Activated T-cell treated with anti-CD3 and anti-CD28 coated beads for 4 hours (primary cell): ENCODE results near the gene PHOX2A.

Experiments
- DNase-seq: peaks from one replicate; pipeline ENCODE4 v3.0.0-alpha.2; 2020

The PHOX2A gene

DNA sequence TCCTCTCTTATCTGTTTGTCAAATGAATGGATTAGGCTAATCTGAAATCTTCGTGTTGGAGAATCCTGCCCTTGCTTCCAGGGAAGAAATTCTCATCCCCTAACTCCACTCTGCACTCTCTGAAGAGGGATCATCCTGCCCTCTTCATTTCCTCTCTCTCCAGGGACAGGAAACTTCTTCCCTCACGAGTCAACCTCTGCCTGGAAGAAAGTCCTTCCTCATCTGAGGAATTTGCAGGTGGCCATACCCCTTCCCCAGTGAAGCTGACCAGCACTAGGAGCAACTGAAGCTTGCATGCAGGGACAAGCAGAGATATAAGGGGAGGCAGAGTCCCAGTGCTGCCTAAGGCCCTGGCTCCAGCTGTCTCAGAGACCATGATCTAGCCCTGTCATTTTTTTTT is 3.6 kb upstream of the PHOX2A start:
- DNase-seq, result no peak

GRCh38 chr11:72245263-72245816 is 1.4 kb upstream of the PHOX2A start:
- DNase-seq, result no peak

DNA sequence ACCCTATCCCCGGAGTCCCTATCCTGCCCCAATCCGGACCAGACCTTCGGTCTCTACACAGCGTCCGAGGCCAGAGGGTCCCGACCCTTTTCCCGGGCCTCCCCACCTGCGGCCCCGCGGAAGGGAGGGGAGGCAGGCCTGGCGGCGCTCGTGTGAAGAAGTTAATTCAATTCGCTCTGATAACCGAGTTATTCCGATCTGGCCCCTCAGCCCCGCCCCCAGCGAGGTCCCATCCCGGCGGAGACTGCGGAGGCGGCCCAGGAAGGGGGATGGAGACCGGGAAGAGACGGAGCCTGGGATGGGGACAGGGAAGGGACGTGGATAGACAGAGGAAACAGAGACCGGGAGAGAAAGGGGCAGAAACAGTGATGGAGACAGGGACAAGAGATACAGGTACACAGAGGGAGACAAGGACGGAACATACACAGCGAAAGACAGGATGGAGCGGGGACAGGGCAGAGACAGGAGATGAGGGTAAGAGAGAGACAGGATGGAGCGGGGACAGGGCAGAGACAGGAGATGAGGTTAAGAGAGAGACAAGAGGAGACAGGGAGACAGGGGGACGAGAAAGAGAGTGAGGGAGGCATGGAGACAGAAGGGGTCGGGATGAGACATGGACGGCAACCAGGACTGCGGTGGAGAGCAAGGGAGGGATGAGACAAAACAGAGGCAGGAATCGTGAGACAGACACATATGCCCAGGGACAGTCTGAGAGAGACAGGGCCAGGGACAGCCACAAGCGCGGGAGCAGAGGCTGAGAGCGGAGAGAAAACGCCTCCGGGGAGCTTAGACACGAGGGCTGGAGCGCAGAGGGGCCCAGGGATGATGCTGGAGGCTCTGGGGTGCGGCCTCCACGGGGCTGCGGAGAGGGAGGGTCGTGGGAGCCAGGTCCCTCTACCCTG is 636 bp upstream of the PHOX2A start:
- no peak for DNase-seq

DNA sequence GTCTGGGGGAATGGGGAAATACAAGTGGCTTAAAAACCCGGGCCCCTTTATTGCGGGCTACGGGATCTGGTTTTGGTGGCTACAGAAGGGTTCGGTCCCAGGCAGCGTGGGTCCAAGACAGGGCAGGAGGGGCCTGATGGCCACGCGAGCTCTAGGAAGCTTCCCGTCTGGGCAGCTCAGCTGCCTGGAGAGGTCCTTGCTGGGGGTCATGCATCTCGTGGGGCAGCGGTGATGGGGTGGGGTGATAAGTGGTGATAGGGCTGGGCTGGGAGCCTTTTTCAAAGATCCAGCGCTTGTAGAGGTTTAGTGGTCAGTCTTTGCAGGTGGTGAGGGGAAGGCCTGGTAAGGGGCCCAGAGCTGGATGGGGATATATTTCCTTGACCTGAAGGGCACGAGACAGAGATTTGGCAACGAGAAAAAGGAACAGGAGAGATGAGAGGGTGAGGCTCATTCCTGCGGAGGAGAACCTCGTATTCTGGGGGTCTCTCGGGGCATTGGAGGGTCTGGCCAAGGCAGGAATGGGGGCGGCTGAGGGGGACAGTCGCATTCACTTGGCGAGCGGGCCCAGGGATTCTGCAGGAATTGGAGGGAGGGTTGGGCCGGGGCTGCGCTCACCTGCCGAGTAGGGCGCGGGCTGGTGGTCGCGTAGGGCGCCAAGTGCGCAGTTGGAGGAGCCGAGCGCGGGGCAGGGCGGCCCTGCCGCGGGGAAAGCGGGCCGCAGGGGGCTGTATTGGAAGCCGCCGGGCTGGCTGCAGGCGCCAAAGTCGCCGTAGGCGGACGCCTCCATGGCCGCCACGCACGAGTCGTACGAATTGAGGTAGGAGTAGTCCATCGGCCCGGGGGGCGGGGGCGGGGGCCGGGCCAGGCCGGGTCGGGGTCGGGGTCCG is 560 bp downstream of the PHOX2A start:
- no peak for DNase-seq

DNA sequence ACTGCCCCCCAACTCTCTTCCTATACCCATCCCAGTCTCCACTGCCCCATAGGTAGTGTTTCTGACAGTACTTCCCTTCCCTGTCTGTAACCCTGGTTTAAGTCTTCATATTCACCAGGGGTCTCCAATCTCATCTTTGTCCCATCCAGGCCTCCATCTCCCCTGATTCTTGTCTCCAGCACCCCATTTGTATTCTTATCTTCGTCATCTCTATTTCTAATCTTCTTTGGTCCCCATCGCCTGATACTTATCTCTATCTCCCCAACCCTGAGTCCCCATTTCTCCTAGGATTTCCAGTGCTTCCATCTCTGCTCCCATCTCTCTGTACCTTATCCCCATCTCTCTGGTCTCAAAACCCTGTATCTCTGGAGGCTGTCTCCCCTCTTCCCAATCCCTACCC is 1.8 kb downstream of the PHOX2A start:
- DNase-seq, result no peak

DNA sequence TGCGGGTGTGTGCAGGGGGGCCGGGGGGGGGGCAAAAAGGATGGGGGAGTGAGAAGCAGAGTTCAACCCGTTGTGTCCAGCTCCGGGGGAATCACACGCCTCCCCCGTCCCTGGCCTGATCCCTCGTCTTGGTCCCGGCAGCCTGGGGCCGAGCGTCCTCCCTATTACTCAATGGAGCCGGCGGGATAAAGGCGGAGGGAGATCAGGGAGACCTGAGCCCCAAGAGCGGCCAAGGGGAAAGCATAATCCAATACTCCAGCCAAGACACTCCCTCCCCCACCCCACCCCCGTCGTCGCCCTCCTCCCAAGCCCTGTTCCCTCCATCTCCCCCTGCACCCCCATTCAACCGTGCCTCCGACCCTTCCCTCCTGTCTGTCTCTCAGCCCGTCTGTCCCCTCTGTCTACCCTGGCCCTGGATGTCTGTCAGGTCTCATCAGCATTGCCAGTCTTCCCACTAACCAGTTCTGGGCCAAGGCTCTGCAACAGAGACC is 2.6 kb downstream of the PHOX2A start:
- no peak for DNase-seq

- no peak for DNase-seq
Observed at GRCh38 chr11:72240461-72241290, 3.3 kb downstream of the PHOX2A start.

DNA sequence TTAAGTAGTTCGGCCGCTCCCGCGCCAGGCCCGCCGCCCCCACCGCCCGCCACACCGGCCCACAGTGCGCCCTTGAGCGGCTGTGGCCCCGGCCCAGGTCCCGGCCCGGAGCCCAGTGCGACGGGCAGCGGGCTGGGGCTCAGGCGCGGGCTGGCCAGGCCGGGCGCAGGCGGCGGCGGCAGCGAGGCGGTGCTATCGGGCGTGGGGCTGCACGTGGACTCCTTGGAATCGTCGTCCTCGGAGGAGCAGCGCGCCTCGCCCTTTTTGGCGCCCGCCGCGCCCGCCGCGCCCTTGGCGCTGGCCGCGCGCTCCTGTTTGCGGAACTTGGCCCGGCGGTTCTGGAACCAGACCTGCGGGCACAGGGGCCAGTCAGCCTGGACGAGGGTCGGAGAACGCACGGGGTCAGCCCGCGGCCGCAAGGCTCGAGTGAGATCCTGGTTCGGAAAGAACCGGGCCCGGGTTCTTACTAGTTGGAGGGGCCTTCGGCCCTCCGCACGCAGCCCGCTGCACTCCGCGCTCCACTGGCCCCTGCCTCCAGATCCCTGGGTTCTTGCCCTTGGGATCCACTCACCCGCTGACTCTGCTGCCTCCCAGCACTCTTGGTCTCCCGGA is 4.0 kb downstream of the PHOX2A start:
- no peak for DNase-seq

GRCh38 chr11:72239313-72239848 is 4.6 kb downstream of the PHOX2A start:
- DNase-seq, result no peak

DNA sequence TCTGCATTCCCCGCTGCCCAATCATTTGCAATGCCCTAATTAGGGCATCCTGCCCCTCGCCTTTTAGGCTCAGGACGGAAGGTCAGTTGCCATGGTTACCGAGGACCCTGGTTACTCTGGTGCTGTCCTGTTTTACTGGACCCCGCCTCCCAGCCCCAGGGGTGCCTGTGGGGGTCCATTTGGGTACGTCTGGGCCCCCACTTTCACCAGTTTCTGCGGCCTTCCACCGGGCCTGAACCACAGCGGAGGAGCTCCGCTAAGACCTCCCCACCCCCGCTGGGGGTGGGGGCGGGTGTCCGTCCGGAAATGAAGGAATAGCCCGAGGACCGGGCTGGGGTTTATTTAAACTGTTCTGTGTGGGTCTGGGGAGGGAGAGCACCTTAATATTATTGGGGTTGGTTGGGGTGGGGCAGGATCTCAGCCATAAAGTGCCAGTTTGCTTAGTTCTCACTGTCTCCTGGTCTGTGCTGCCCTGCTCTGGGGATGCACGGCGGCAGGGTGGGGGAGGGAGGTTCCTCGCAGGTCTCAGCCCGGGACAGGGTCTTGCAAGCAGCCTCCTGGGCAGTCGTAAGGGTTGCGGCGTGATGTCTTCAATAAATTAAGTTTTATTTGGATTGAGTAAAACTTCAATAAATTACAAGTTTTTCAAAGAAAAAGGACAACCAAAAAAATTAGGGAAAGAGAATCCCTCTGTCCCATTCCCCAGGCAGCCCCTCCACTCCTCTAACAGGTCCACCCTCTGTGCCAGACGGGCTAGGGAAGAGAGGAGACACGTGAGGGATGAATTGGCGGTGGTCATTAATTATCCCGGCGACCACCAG is 5.3 kb downstream of the PHOX2A start:
- DNase-seq, result no peak

GRCh38 chr11:72238040-72238450 is 5.9 kb downstream of the PHOX2A start:
- DNase-seq, result no peak

DNA sequence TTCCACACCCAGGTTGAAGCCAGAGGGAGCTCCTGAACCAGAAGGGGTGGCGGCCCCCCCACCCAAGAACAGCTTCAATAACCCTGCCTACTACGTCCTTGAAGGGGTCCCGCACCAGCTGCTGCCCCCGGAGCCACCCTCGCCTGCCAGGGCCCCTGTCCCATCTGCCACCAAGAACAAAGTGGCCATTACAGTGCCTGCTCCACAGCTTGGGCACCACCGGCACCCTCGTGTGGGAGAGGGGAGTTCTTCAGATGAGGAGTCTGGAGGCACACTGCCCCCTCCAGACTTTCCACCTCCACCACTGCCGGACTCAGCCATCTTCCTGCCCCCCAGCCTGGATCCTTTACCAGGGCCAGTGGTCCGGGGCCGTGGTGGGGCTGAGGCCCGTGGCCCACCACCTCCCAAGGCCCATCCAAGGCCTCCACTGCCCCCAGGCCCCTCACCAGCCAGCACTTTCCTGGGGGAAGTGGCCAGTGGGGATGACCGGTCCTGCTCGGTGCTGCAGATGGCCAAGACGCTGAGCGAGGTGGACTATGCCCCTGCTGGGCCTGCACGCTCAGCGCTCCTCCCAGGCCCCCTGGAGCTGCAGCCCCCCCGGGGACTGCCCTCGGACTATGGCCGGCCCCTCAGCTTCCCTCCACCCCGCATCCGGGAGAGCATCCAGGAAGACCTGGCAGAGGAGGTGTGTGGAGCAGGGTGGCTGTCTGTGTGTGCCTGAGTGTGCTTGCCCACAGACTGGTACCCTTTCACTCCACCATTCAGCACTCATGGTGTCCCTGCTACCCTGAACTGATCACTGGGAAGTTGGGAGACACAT is 6.7 kb downstream of the PHOX2A start:
- DNase-seq, result no peak

DNA sequence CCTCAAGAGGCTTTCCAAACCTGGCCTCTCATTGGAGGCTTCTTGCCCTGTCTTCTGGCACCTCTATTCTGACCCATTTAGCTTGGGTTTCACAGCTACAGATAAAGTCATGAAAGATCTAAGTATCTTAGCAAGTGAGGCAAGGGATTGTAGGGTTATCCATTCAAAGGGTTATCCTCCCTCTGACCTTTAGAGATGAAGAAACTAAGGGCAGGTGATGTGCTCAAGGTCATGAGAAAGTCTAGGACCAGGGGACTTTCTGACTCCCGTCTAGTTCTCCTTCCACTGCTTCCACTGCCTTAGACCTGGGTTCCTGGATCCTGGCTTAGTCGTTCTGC is 7.2 kb downstream of the PHOX2A start:
- no peak for DNase-seq

DNA sequence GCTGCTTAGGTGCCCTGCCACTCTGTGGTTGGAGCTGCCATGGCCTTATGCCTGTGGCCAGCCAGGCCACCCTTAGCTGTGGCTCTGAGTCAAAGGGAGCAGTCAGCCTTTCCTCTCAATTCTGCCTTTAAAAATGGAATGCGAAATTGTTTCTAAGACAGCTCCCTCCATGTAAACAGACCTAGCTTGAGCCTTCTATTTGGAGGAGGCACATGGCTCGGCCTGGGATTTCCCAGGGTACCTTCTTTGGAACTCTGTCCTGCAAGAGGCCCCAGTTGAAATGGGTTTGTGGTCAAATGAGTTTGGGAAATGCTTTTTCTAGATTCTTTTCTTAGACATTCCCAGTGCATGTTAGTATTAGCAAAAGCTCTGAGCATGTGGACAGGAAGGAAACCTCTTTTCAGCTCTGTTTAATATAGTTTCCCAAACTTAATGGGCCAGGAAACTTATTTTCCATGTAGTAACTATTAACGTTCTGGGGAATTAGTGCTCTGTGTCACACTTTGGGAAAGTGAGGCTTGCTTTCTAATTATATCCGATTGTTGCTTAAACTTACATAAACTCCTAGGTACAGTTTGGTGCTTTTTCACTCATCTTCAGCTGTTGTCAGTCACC is 7.8 kb downstream of the PHOX2A start:
- no peak for DNase-seq

- no peak for DNase-seq
Observed at GRCh38 chr11:72235351-72236057, 8.5 kb downstream of the PHOX2A start.

GRCh38 chr11:72234920-72235319 is 9.1 kb downstream of the PHOX2A start:
- DNase-seq, result no peak

- no peak for DNase-seq
Observed at GRCh38 chr11:72234514-72234830, 9.5 kb downstream of the PHOX2A start.

GRCh38 chr11:72233773-72234513 is 10.0 kb downstream of the PHOX2A start:
- DNase-seq, result no peak
